Keratinocyte (primary cell): ENCODE results near the gene GRK5. TPM values are rescaled to one million over a fixed set of nuclear protein-coding genes. Genes with fewer than 3 reads are reported as not detected.

Experiments
- DNase-seq: peaks from one replicate; pipeline ENCODE4 v3.0.0-alpha.2; 2011; ENCODE audit warnings: low read depth, missing footprints, low spot score
- FAIRE-seq: peaks from 2 replicates; lab custom pipeline; 2011; peaks lifted over from hg19 to GRCh38; lab: Jason Lieb, UNC
- H2AFZ ChIP-seq: 2 replicates; pipeline ENCODE4 v1.6.0; 2012; ENCODE audit warnings: low read length, control low read depth, inconsistent platforms; ENCODE audit not compliant: control insufficient read depth
- H3K27ac ChIP-seq: 2 replicates; pipeline ENCODE4 v1.5.1; 2011; ENCODE audit warnings: low read length; ENCODE audit not compliant: control insufficient read depth, insufficient read depth
- H3K27me3 ChIP-seq: 3 replicates; pipeline ENCODE4 v1.6.0; 2011; ENCODE audit warnings: low read length; ENCODE audit not compliant: control insufficient read depth, insufficient read depth; ENCODE audit errors: extremely low read depth
- H3K36me3 ChIP-seq, 2 experiments: 2 replicates in 1 of 2; 3 replicates in 1 of 2; pipeline ENCODE4 v1.5.1; 2011; ENCODE audit warnings: low read length in 2 of 2, mild to moderate bottlenecking in 1 of 2; ENCODE audit not compliant: control insufficient read depth in 2 of 2, insufficient read depth in 2 of 2; ENCODE audit errors: extremely low read depth in 1 of 2
- H3K4me1 ChIP-seq: 3 replicates; pipeline ENCODE4 v1.5.1; 2011; ENCODE audit warnings: low read length; ENCODE audit not compliant: control insufficient read depth, insufficient read depth; ENCODE audit errors: extremely low read depth
- H3K4me2 ChIP-seq: 3 replicates; pipeline ENCODE4 v1.6.0; 2011; ENCODE audit warnings: low read depth, low read length; ENCODE audit not compliant: control insufficient read depth, insufficient read depth; ENCODE audit errors: extremely low read depth
- H3K4me3 ChIP-seq, 3 experiments: fragments of 200-600 bp in 1 of 3; sonication (generic) in 1 of 3; 2 replicates in 2 of 3; 3 replicates in 1 of 3; pipeline ENCODE4 v1.5.1; 2011 to 2016; ENCODE audit warnings: low read length in 3 of 3, mild to moderate bottlenecking in 3 of 3, control low read depth in 2 of 3, inconsistent platforms in 1 of 3, low read depth in 1 of 3, mixed read lengths in 1 of 3, mixed run types in 1 of 3, moderate library complexity in 1 of 3; ENCODE audit not compliant: control insufficient read depth in 2 of 3, insufficient read depth in 2 of 3; ENCODE audit errors: extremely low read depth in 1 of 3
- H3K79me2 ChIP-seq: 2 replicates; pipeline ENCODE4 v1.6.0; 2012; ENCODE audit warnings: low read length; ENCODE audit not compliant: control insufficient read depth, insufficient read depth
- H3K9ac ChIP-seq: 3 replicates; pipeline ENCODE4 v1.6.0; 2011; ENCODE audit warnings: low read length; ENCODE audit not compliant: control insufficient read depth, insufficient read depth; ENCODE audit errors: extremely low read depth
- H3K9me1 ChIP-seq: 3 replicates; pipeline ENCODE4 v1.6.0; 2011; ENCODE audit warnings: low read length; ENCODE audit not compliant: control insufficient read depth, insufficient read depth; ENCODE audit errors: extremely low read depth
- H3K9me3 ChIP-seq: 2 replicates; pipeline ENCODE4 v1.5.1; 2012; ENCODE audit warnings: low read depth, low read length; ENCODE audit not compliant: control insufficient read depth
- H4K20me1 ChIP-seq: 3 replicates; pipeline ENCODE4 v1.6.0; 2011; ENCODE audit warnings: low read length; ENCODE audit not compliant: control insufficient read depth, insufficient read depth; ENCODE audit errors: extremely low read depth
- EZH2 ChIP-seq: IDR thresholded peaks from one replicate; pipeline ENCODE4 v1.6.1; 2012; ENCODE audit warnings: inconsistent platforms, mild to moderate bottlenecking, low read length, moderate library complexity
- dilution Hi-C: fragments of 300-500 bp; cut with MboI; formaldehyde crosslinking; loops from one replicate; pipeline ENCODE4 v1.7.0; 2020; ENCODE audit warnings: low sequenced_read_pairs; ENCODE audit not compliant: extremely low pct_ligation_motif_present
- polyA plus RNA-seq, 5 experiments: library from polyadenylated mRNA; depleted of rRNA in 3 of 5; stranded (reverse) in 3 of 5; stranded (forward) in 1 of 5; unstranded in 1 of 5; fragments of >200 nt; gene quantifications; 1 replicate in 1 of 5; 2 replicates in 3 of 5; 3 replicates in 1 of 5; pipeline versions ENCODE4 v1.2.1 to v1.2.3, GENCODE V29; 2011 to 2012; ENCODE audit warnings: missing spikeins in 2 of 5, low read depth in 1 of 5, low replicate concordance in 1 of 5
- TF ChIP-seq, protein P1 (sequence below), 3 experiments: IDR thresholded peaks in 1 of 3; conservative IDR thresholded peaks in 1 of 3; optimal IDR thresholded peaks in 1 of 3; 2 replicates in 2 of 3; 3 replicates in 1 of 3; pipeline versions ENCODE3 to v1.5.1; 2011; ENCODE audit warnings: low read length in 3 of 3, mild to moderate bottlenecking in 3 of 3, moderate library complexity in 2 of 3, control low read depth in 1 of 3, inconsistent platforms in 1 of 3; ENCODE audit not compliant: insufficient read depth in 2 of 3; ENCODE audit errors: extremely low read depth in 1 of 3

GRK5 gene
- polyA plus RNA-seq, 1 donor (not counting 4 experiments of a cell fraction or from before 2014, with no cell fraction given), result 7.6 TPM

DNA sequence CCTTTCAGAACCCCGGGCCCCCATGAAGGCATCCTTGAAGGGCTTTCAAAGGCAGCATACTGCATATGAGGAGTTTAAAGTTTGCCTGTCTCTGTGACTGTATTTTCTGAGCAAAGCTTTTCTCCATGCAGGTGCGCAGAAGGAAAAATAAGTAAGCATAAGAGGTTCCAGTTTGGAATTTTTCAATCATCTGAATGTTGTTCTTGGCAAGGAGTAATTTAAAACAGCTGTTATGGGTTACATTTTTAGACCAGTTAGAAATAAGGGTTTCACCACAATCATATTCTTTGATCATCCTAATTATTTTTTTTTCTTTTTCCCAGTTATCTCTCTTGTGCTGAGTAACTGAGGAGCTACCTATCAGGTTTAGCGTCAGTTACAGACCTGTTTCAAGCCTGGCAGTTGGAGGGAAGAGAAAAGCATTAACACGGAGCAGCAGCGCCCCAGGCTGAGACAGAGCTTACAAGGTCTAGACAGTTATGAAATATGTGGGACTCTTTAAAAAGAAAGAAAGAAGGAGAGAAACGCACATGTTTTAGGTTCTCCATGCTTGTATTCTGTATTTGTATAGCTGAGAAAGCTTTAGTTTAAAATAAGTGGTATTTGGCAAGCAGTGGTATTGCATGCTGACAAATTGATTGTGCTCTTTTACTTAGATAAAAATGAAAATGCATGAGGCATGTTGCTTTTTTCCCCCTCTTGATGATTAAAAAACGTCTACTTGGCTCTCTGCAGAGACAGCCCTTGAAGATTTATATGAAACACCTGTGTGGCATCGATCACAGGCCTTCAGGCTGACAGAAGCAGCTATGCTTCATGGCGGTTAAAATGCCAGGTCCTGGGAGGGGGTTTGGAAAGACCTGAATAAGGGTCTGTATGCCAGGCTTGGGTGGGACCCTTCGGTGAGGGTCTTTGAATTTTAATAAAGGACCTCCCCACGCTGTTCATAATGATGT lies 157.6 kb downstream of the GRK5 start:
- Histone ChIP-seq H3K36me3 (no peaks in the 10 kb centered on the region), H3K9ac (no peak overlapping the region), H4K20me1 (no peaks in the 10 kb centered on the region), H3K9me1 (no peaks in the 10 kb centered on the region), H3K79me2 (no peaks in the 10 kb centered on the region), H3K4me1 (no peaks in the 10 kb centered on the region), H3K9me3 (no peaks in the 10 kb centered on the region), H3K4me2 (no peak overlapping the region), H3K4me3 (no peak overlapping the region), H3K27ac (no peak overlapping the region), H3K27me3 (no peaks in the 10 kb centered on the region), H2AFZ (no peak overlapping the region)
- no peak for TF ChIP-seq EZH2
- TF ChIP-seq, protein P1, sequence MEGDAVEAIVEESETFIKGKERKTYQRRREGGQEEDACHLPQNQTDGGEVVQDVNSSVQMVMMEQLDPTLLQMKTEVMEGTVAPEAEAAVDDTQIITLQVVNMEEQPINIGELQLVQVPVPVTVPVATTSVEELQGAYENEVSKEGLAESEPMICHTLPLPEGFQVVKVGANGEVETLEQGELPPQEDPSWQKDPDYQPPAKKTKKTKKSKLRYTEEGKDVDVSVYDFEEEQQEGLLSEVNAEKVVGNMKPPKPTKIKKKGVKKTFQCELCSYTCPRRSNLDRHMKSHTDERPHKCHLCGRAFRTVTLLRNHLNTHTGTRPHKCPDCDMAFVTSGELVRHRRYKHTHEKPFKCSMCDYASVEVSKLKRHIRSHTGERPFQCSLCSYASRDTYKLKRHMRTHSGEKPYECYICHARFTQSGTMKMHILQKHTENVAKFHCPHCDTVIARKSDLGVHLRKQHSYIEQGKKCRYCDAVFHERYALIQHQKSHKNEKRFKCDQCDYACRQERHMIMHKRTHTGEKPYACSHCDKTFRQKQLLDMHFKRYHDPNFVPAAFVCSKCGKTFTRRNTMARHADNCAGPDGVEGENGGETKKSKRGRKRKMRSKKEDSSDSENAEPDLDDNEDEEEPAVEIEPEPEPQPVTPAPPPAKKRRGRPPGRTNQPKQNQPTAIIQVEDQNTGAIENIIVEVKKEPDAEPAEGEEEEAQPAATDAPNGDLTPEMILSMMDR (optimal IDR thresholded peaks at IDR 0.05 in 1 of 3, IDR thresholded peaks at IDR 0.05 in 1 of 3, conservative IDR thresholded peaks at IDR 0.05 in 1 of 3; ENCODE audit: extremely low read depth in 1 of 3, insufficient read depth in 2 of 3, low read length in 3 of 3), result peak in 2 of 3 experiments; percentile 17 to 30
- no peak for DNase-seq
- dilution Hi-C loops, result no loop called here
- FAIRE-seq, result no peak

DNA sequence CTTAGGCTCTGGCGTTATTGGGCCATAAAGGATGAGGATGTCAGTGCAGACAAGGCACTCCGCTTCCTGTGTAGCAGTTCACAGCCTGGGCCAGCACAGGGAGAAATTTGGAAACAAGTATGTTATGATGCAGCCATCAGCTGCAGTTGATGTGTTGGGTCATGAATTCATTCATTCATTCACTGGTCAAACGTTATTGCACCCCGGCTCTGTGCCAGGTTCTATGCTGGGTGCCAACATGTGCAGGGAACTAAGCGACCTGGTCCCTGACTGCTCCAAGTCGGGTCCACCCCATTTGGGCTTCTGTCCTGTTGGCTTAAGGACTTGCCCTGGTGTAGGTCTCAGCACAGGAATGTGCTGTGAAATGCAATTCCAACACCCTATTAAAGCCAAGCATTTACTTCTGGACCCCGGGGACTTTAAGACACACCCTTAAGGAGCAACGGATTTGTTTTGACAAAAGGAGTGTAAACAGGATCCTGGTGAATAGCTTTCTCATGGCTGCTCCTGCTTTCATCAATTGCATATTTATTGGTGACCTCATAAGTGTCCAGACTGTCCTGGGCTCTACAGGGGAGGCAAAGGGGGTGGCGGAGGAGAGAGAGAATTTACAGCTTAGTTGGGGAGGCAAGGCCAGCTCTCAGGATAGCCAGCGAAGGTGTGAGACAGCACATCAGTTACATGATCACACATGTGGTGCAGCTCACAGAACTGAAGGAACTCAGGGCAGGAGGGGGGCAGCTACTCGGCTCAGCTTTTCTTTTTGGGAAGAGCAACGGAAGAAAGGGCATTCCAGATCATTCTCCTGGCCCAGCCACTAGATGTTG lies 158.6 kb downstream of the GRK5 start:
- Histone ChIP-seq H3K27ac (no peak overlapping the region), H3K4me2 (no peak overlapping the region), H3K4me3 (no peak overlapping the region), H3K79me2 (no peaks in the 10 kb centered on the region), H3K36me3 (no peaks in the 10 kb centered on the region), H2AFZ (no peak overlapping the region), H3K9me1 (no peaks in the 10 kb centered on the region), H3K4me1 (no peaks in the 10 kb centered on the region), H3K9me3 (no peaks in the 10 kb centered on the region), H4K20me1 (no peaks in the 10 kb centered on the region), H3K27me3 (no peaks in the 10 kb centered on the region), H3K9ac (no peak overlapping the region)
- dilution Hi-C loops, result no loop called here
- TF ChIP-seq, protein P1 (optimal IDR thresholded peaks at IDR 0.05 in 1 of 3, IDR thresholded peaks at IDR 0.05 in 1 of 3, conservative IDR thresholded peaks at IDR 0.05 in 1 of 3; ENCODE audit: extremely low read depth in 1 of 3, insufficient read depth in 2 of 3, low read length in 3 of 3), result no peak
- no peak for TF ChIP-seq EZH2
- FAIRE-seq, result no peak
- DNase-seq, result no peak
